HUES64 (cell line): Measurements from ENCODE around the gene TFPT.

Experiments used
- H3K27ac ChIP-seq: 2 replicates; pipeline ENCODE4 v1.7.0; 2013; ENCODE audit warnings: low read depth, low read length, inconsistent platforms
- H3K27me3 ChIP-seq: 2 replicates; pipeline ENCODE4 v1.6.1; 2013; ENCODE audit warnings: mild to moderate bottlenecking, low read length; ENCODE audit not compliant: insufficient read depth
- H3K36me3 ChIP-seq: 2 replicates; pipeline ENCODE4 v1.6.1; 2013; ENCODE audit warnings: mild to moderate bottlenecking, low read length; ENCODE audit not compliant: insufficient read depth
- H3K4me1 ChIP-seq: 2 replicates; pipeline ENCODE4 v1.6.1; 2013; ENCODE audit warnings: mild to moderate bottlenecking, low read length, moderate library complexity; ENCODE audit not compliant: insufficient read depth
- H3K4me3 ChIP-seq: 2 replicates; pipeline ENCODE4 v1.5.1; 2013; ENCODE audit warnings: mild to moderate bottlenecking, low read length, moderate library complexity
- H3K9ac ChIP-seq: 2 replicates; pipeline ENCODE4 v1.6.1; 2013; ENCODE audit warnings: mild to moderate bottlenecking, low read depth, low read length
- H3K9me3 ChIP-seq: 2 replicates; pipeline ENCODE4 v1.6.1; 2013; ENCODE audit warnings: low read depth, low read length; ENCODE audit not compliant: insufficient read depth
- WGBS: fragments of 150-250, 120-280 bp; methylation state at CpG from one replicate; pipeline ENCODE4 v1.1.7; 2013; ENCODE audit warnings: missing lambda C conversion rate; 5-methylcytosine and 5-hydroxymethylcytosine counted together

The TFPT gene

DNA sequence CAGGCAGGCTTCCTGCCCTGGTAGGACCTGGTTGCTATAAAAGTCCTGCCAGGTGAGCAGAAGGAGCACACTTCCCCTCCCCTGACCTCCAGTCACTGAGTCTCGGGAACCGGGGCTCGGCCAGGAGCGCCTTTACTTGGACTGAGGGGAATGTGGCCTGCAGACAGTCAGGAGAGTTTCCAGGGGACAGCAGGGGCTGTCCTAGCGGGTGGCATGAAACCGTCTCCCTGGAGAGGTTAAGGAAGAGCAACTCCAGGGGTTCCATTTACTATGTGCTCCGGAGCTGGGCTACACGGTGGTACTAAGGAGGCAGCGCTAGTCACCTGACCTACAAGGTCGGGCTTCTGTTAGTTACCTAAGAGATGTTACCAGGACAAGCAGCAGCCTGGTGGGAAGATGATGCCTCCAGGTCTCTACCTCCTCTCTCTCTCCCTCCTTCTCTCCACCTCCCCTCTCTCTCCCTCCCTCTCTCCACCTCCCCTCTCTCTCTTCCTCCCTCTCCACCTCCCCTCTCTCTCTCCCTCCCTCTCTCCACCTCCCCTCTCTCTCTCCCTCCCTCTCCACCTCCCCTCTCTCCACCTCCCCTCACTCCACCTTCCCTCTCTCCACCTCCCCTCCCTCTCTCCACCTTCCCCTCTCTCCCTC lies 18.0 kb upstream of the TFPT start:
- no peaks in the 10 kb centered on the region for H3K4me1 ChIP-seq
- peaks cover 5% of the 10 kb centered on the region for H3K9me3 ChIP-seq
- H3K9ac ChIP-seq = no peak overlapping the region
- no peaks in the 10 kb centered on the region for H3K27me3 ChIP-seq
- H3K36me3 ChIP-seq = peaks cover 36% of the 10 kb centered on the region
- no peak overlapping the region for H3K4me3 ChIP-seq
- no peak overlapping the region for H3K27ac ChIP-seq
- WGBS = 89% methylated on average over 10 of the region's 10 CpGs

DNA sequence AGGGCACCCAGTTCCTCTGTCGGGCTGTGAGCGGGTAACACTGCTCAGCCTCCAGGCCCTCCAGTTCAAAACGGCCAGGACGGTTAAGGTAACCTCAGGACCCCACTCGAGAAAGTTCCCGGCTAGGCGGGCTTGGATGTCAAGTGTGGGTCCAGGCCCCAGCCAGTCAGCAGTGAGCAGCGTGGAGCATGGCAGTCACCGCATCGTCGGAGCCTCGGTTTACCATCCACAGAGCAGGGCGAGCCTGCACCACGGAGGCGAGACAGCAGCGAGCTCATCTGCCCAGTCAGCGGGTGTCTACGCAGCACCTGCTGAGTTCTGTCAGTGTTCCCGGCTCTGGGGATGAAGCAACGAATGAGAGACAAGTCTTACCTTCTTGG lies 14.2 kb upstream of the TFPT start:
- Histone ChIP-seq H3K27ac (no peak overlapping the region), H3K4me3 (no peak overlapping the region), H3K4me1 (no peaks in the 10 kb centered on the region), H3K36me3 (peaks cover 72% of the 10 kb centered on the region), H3K9me3 (peaks cover 5% of the 10 kb centered on the region), H3K9ac (no peak overlapping the region), H3K27me3 (no peaks in the 10 kb centered on the region)
- WGBS = 96% methylated on average over 20 of the region's 20 CpGs

DNA sequence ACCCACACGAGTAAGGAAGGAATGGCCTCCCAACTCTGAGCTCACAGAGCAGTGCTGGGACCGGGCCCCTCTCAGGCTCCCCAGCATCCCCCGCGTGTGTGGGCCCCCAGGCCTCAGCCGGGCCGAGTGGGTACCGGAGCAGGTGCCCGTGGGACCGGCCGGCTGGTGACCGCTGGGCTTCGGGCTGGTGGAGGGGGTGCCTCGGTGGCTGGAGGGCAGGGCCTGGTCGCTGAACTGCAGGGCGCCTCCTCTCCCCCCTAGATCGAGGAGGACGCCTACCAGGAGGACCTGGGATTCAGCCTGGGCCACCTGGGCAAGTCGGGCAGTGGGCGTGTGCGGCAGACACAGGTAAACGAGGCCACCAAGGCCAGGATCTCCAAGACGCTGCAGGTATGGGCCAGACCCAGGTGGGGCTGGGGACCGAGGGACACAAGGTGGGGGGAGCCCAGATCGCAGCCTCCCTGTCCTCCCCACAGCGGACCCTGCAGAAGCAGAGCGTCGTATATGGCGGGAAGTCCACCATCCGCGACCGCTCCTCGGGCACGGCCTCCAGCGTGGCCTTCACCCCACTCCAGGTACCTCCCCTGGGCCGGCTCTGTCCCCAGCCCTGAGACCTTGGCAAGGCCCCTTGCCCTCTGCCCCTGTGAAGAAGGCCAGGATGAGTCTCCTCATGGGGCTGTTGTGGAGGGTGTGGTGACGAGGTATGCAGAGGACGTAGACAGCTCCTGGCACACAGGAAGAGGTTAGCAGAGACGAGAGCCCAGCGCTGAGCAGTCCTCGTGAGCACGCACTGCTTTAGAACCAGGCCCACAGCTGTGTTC lies 13.5 kb upstream of the TFPT start:
- Histone ChIP-seq H3K4me1 (no peaks in the 10 kb centered on the region), H3K9ac (no peak overlapping the region), H3K27me3 (no peaks in the 10 kb centered on the region), H3K27ac (no peak overlapping the region), H3K9me3 (peaks cover 5% of the 10 kb centered on the region), H3K36me3 (peaks cover 78% of the 10 kb centered on the region), H3K4me3 (no peak overlapping the region)
- 96% methylated on average over 41 of the region's 41 CpGs for WGBS

DNA sequence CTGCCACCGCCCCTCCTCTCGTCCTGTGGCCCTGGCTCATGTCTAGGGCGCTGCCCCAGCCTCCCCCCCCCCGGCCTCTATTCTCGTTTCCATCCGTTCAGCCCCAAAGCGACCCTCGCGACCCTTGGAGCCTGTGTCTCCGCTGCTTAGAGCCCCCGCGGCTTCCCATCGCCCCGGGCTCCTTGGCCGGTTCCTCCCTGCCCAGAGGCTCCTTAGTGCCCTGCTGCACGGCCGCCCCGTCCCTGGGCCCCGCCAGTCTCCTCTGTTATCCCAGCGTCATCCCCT lies 12.9 kb upstream of the TFPT start:
- no peak overlapping the region for H3K9ac ChIP-seq
- no peaks in the 10 kb centered on the region for H3K27me3 ChIP-seq
- WGBS = 93% methylated on average over 20 of the region's 20 CpGs
- no peak overlapping the region for H3K4me3 ChIP-seq
- peaks cover 1% of the 10 kb centered on the region; the same call in 1 of the 2 replicates for H3K9me3 ChIP-seq
- peaks cover 84% of the 10 kb centered on the region for H3K36me3 ChIP-seq
- H3K27ac ChIP-seq = no peak overlapping the region
- no peaks in the 10 kb centered on the region for H3K4me1 ChIP-seq

DNA sequence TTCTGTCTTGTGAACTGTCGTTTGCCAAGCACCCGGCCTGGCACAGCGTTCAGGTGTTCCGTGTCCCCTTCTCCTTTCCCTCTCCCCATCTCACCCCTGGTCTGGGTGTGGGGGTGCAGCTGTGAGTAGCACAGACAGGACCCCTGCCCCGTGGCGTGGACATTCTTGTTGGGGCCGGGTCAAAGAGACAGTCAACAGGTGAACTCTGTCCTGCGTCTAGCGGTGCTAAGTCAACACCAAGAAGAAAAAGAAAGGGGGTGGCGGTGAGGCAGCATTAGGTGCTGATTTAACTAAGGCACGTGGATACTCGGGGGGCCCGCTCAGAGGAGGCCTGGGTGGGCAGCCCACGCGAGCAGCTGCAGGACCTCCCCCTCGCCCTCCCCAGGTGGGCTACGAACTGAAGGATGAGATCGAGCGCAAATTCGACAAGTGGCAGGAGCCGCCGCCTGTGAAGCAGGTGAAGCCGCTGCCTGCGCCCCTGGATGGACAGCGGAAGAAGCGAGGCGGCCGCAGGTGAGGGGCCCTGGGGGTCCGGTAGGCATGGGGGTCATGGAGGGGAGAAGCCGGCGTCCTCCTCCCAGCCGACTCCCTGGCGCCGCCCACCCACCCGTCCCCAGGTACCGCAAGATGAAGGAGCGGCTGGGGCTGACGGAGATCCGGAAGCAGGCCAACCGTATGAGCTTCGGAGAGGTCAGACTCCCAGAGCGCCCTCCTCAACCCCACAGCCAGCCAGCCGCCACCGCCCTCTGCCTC lies 12.4 kb upstream of the TFPT start:
- Histone ChIP-seq H3K4me3 (no peak overlapping the region), H3K9ac (no peak overlapping the region), H3K36me3 (peaks cover 87% of the 10 kb centered on the region), H3K9me3 (no peaks in the 10 kb centered on the region), H3K4me1 (no peaks in the 10 kb centered on the region), H3K27me3 (no peaks in the 10 kb centered on the region), H3K27ac (no peak overlapping the region)
- 92% methylated on average over 44 of the region's 44 CpGs for WGBS

DNA sequence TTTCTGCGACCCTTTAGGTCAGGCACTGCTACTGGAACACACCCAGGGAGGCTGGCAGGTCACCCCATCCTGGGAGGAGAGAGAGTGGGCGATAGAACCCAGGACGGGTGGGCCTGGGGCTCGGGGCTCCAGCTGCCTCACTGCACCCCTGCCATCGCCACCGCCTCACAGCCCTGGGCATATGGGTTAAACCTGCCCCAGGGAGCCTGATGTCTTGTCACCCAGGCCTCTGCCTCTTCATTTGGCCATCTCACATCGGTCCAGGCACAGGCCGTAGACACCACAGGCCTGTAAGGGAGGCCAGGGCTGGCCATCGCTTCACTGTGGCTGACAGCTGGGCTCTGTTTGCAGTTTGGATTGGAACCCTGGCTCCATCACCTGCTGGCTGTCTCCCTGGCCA lies 10.3 kb upstream of the TFPT start:
- Histone ChIP-seq H3K27ac (no peak overlapping the region), H3K4me3 (no peak overlapping the region), H3K9me3 (no peaks in the 10 kb centered on the region), H3K4me1 (no peaks in the 10 kb centered on the region), H3K36me3 (peaks cover 88% of the 10 kb centered on the region), H3K9ac (no peak overlapping the region), H3K27me3 (no peaks in the 10 kb centered on the region)
- 96% methylated on average over 9 of the region's 9 CpGs for WGBS

DNA sequence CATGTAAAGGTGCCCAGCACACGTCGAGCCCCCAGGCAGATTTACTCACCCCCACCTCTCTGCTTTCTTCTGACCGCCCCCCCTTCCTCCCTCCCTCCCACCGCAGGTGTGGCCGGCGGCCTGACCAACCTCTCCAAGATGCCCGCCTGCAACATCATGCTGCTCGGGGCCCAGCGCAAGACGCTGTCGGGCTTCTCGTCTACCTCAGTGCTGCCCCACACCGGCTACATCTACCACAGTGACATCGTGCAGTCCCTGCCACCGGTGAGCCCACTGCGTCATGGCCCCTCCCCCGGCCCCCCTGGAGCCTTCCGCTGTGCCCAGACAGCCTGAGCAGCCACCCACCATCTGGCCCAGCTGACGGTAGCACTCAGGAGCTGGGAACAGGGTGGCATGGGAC lies 8.9 kb upstream of the TFPT start:
- no peaks in the 10 kb centered on the region for H3K9me3 ChIP-seq
- no peak overlapping the region for H3K27ac ChIP-seq
- no peaks in the 10 kb centered on the region for H3K4me1 ChIP-seq
- no peaks in the 10 kb centered on the region for H3K27me3 ChIP-seq
- no peak overlapping the region for H3K4me3 ChIP-seq
- peaks cover 95% of the 10 kb centered on the region for H3K36me3 ChIP-seq
- 94% methylated on average over 19 of the region's 19 CpGs for WGBS
- no peak overlapping the region for H3K9ac ChIP-seq

DNA sequence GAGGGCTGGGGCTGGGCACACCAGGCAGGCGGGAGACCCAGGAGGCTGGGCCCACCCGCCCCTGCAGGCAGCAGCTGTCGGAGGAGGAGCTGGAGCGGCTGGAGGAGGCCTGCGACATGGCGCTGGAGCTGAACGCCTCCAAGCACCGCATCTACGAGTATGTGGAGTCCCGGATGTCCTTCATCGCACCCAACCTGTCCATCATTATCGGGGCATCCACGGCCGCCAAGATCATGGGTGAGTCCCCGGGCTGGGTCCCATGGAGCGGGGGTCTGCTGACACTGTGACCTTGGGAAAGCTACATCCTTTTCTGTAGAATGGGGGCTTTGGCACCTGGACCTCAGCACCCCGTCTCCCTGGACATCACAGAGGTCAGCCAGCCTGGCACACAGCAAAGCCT lies 8.2 kb upstream of the TFPT start:
- Histone ChIP-seq H3K4me3 (no peak overlapping the region), H3K9ac (no peak overlapping the region), H3K27ac (no peak overlapping the region), H3K4me1 (no peaks in the 10 kb centered on the region), H3K9me3 (no peaks in the 10 kb centered on the region), H3K27me3 (no peaks in the 10 kb centered on the region), H3K36me3 (peaks cover 92% of the 10 kb centered on the region)
- WGBS = 95% methylated on average over 17 of the region's 17 CpGs

DNA sequence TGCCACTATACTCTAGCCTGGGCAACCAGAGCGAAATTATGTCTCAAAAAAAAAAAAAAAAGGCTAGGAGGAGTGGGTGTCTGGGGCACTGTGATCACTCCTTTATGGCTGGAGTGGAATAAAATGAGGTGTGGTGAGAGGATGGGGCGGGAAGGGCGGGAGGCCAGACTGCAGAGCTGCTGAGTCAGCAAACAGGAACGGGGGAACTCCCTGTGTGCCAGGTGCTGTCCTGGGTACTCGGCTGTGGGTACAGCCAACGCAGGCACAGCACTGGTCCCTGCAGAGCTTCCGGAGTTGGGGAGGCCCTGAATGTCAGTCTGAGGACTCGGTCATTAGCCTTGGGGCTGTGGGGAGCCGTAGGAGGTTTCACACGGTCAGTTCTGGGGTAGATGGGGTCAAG lies 5.8 kb upstream of the TFPT start:
- no peak overlapping the region for H3K27ac ChIP-seq
- 95% methylated on average over 10 of the region's 10 CpGs for WGBS
- no peaks in the 10 kb centered on the region for H3K9me3 ChIP-seq
- no peak overlapping the region for H3K9ac ChIP-seq
- H3K4me1 ChIP-seq = no peaks in the 10 kb centered on the region
- no peak overlapping the region for H3K4me3 ChIP-seq
- H3K36me3 ChIP-seq = peaks cover 80% of the 10 kb centered on the region
- H3K27me3 ChIP-seq = no peaks in the 10 kb centered on the region

DNA sequence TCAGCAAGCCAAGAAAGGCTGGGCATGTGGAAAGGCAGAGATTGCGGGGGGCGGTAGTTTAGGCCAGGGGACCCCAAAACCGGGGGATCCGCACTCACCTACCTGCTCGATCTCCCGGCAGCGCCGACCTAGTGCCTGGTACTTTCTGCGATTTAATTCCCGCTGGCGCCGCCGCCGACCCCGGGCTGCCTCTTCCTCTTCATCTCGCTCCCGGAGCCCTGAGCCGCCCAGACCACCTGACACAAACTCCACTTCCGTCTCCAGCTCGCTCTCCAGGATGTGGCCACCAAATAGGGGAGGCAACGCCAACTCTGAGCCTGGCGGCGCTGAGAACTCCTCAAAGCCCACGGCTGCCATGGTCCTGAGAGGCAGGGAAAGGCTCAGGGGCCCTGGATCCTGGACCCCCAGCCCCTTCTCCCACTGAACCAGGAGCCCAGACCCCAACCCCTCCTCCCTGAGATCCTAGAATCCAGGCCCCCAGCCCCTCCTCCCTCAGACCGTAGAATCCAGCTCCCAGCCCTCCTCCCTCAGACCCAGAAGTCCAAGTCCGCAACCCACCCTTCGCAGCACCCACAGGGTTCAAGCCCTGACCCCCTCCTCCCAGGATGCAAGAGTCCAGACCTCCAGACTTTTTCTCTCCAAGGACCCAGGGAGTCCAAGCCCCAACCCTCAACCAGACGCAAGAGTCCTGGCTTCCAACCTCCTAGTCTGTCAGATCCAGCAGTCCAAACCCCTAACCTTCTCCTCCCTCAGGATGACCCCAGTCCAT lies 933 bp downstream of the TFPT start:
- Histone ChIP-seq H3K9me3 (no peaks in the 10 kb centered on the region), H3K27ac (peak overlapping the region; percentile 53), H3K27me3 (no peaks in the 10 kb centered on the region), H3K4me1 (no peaks in the 10 kb centered on the region), H3K9ac (peak overlapping the region; percentile 76), H3K36me3 (peaks cover 44% of the 10 kb centered on the region), H3K4me3 (peak overlapping the region; percentile 64)
- WGBS = 22% methylated on average over 28 of the region's 28 CpGs

DNA sequence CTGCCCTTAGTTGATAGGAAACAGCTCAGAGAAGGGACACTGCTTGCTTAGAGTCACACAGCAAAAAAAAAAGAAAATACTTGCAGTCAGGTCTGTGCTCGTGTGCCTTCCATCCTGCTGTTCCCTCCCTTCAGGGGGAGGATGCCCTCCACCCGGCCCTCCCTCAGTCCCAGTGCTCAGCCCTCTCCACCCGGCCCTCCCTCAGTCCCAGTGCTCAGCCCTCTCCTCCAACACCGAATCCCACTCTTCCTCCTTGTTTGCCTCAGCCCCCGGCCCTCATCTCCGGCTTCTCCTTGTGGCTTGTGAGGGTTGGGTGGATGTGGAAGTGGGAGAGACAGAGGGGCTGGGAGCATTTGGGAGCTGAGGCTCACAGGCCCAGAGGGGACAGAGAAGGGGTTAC lies 5.8 kb downstream of the TFPT start:
- Histone ChIP-seq H3K27ac (no peak overlapping the region), H3K36me3 (peaks cover 73% of the 10 kb centered on the region), H3K9ac (no peak overlapping the region), H3K4me3 (no peak overlapping the region), H3K27me3 (no peaks in the 10 kb centered on the region), H3K9me3 (no peaks in the 10 kb centered on the region), H3K4me1 (no peaks in the 10 kb centered on the region)
- WGBS = 90% methylated on average over 6 of the region's 6 CpGs
